ENCODE measurements around the gene PRKAR1B. TPM values are rescaled to one million over a fixed set of nuclear protein-coding genes. Genes with fewer than 3 reads are reported as not detected.
"Not testable (repeated sequence)": the region's sequence is repeated elsewhere in the genome, so short reads cannot be mapped to it uniquely, and the experiment has no call there.

The PRKAR1B gene
- total RNA-seq, 1 donor from 2014 or later: 21.7 TPM

- H3K27me3 Mint-ChIP-seq (ENCODE audit: unreplicated experiment): no peaks in the 10 kb centered on the region
- H3K4me1 Mint-ChIP-seq (ENCODE audit: unreplicated experiment): peaks cover 12% of the 10 kb centered on the region
- TF ChIP-seq, protein P1, sequence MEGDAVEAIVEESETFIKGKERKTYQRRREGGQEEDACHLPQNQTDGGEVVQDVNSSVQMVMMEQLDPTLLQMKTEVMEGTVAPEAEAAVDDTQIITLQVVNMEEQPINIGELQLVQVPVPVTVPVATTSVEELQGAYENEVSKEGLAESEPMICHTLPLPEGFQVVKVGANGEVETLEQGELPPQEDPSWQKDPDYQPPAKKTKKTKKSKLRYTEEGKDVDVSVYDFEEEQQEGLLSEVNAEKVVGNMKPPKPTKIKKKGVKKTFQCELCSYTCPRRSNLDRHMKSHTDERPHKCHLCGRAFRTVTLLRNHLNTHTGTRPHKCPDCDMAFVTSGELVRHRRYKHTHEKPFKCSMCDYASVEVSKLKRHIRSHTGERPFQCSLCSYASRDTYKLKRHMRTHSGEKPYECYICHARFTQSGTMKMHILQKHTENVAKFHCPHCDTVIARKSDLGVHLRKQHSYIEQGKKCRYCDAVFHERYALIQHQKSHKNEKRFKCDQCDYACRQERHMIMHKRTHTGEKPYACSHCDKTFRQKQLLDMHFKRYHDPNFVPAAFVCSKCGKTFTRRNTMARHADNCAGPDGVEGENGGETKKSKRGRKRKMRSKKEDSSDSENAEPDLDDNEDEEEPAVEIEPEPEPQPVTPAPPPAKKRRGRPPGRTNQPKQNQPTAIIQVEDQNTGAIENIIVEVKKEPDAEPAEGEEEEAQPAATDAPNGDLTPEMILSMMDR (IDR thresholded peaks at IDR 0.05; ENCODE audit: unreplicated experiment): no peak
- no peak overlapping the region for H3K27ac Mint-ChIP-seq (ENCODE audit: unreplicated experiment)
- H3K36me3 Mint-ChIP-seq (ENCODE audit: low read depth, unreplicated experiment): no peaks in the 10 kb centered on the region
- no peaks in the 10 kb centered on the region for H3K9me3 Mint-ChIP-seq (ENCODE audit: unreplicated experiment)
- H3K4me3 Mint-ChIP-seq (ENCODE audit: unreplicated experiment): no peak overlapping the region
- no peak for DNase-seq (ENCODE audit: low spot score)
These were observed 170.7 kb downstream of the PRKAR1B start for GRCh38 chr7:556291-556826.

GRCh38 chr7:555551-556160, 171.4 kb downstream of the PRKAR1B start:
- Mint-ChIP-seq H3K27me3 (ENCODE audit: unreplicated experiment) (no peaks in the 10 kb centered on the region), H3K9me3 (ENCODE audit: unreplicated experiment) (no peaks in the 10 kb centered on the region), H3K4me3 (ENCODE audit: unreplicated experiment) (no peak overlapping the region), H3K36me3 (ENCODE audit: low read depth, unreplicated experiment) (no peaks in the 10 kb centered on the region), H3K27ac (ENCODE audit: unreplicated experiment) (no peak overlapping the region), H3K4me1 (ENCODE audit: unreplicated experiment) (peaks cover 7% of the 10 kb centered on the region)
- TF ChIP-seq, protein P1 (IDR thresholded peaks at IDR 0.05; ENCODE audit: unreplicated experiment): no peak
- DNase-seq (ENCODE audit: low spot score): no peak

- H3K9me3 Mint-ChIP-seq (ENCODE audit: unreplicated experiment): no peaks in the 10 kb centered on the region
- DNase-seq (ENCODE audit: low spot score): no peak
- TF ChIP-seq, protein P1 (IDR thresholded peaks at IDR 0.05; ENCODE audit: unreplicated experiment): no peak
- no peaks in the 10 kb centered on the region for H3K36me3 Mint-ChIP-seq (ENCODE audit: low read depth, unreplicated experiment)
- H3K27me3 Mint-ChIP-seq (ENCODE audit: unreplicated experiment): no peaks in the 10 kb centered on the region
- no peak overlapping the region for H3K27ac Mint-ChIP-seq (ENCODE audit: unreplicated experiment)
- H3K4me1 Mint-ChIP-seq (ENCODE audit: unreplicated experiment): peaks cover 3% of the 10 kb centered on the region
- H3K4me3 Mint-ChIP-seq (ENCODE audit: unreplicated experiment): no peak overlapping the region
These were observed 173.4 kb downstream of the PRKAR1B start for GRCh38 chr7:553636-554111.

GRCh38 chr7:552868-553635, 174.0 kb downstream of the PRKAR1B start:
- DNase-seq (ENCODE audit: low spot score): no peak
- Mint-ChIP-seq H3K27ac (ENCODE audit: unreplicated experiment) (no peak overlapping the region), H3K9me3 (ENCODE audit: unreplicated experiment) (no peaks in the 10 kb centered on the region), H3K4me1 (ENCODE audit: unreplicated experiment) (no peaks in the 10 kb centered on the region), H3K4me3 (ENCODE audit: unreplicated experiment) (no peak overlapping the region), H3K27me3 (ENCODE audit: unreplicated experiment) (peaks cover 2% of the 10 kb centered on the region), H3K36me3 (ENCODE audit: low read depth, unreplicated experiment) (no peaks in the 10 kb centered on the region)
- TF ChIP-seq, protein P1 (IDR thresholded peaks at IDR 0.05; ENCODE audit: unreplicated experiment): no peak

DNA sequence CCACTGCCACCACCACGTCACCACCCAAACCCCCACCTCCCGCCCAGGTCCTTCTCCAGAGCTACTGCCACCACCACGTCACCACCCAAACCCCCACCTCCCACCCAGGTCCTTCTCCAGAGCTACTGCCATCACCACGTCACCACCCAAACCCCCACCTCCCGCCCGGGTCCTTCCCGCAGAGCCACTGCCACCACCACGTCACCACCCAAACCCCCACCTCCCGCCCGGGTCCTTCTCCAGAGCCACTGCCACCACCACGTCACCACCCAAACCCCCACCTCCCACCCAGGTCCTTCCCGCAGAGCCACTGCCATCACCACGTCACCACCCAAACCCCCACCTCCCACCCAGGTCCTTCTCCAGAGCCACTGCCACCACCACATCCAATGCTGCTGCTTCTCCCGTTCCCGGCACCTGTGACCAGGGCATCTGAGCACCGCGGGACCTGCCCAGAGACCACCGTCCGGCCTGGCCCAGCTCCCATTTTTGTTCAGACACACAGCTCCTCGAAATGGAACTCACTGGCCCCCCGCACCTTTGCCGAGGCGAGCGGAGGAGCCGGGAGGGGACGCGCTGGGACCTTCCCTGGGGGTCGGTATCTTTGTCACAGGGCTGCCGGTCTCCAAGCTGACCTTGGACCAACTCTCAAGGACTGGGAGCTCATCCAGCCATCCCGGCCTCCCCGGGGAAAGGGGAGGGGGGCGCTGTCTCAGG, 174.8 kb downstream of the PRKAR1B start:
- H3K9me3 Mint-ChIP-seq (ENCODE audit: unreplicated experiment); DNase-seq (ENCODE audit: low spot score); H3K4me3 Mint-ChIP-seq (ENCODE audit: unreplicated experiment); H3K4me1 Mint-ChIP-seq (ENCODE audit: unreplicated experiment); H3K36me3 Mint-ChIP-seq (ENCODE audit: low read depth, unreplicated experiment); H3K27ac Mint-ChIP-seq (ENCODE audit: unreplicated experiment); H3K27me3 Mint-ChIP-seq (ENCODE audit: unreplicated experiment): not testable (repeated sequence)

GRCh38 chr7:551615-551970, 175.5 kb downstream of the PRKAR1B start:
- H3K4me3 Mint-ChIP-seq (ENCODE audit: unreplicated experiment); H3K36me3 Mint-ChIP-seq (ENCODE audit: low read depth, unreplicated experiment); DNase-seq (ENCODE audit: low spot score); H3K4me1 Mint-ChIP-seq (ENCODE audit: unreplicated experiment); H3K27me3 Mint-ChIP-seq (ENCODE audit: unreplicated experiment); H3K27ac Mint-ChIP-seq (ENCODE audit: unreplicated experiment); H3K9me3 Mint-ChIP-seq (ENCODE audit: unreplicated experiment): not testable (repeated sequence)

Data from endothelial cell (in vitro differentiated cells).